Stimulated activated memory B cell treated with anti-CD40 and anti-IgM and Interleukin-4, amounts not matched to agents 10 μg/mL and 1 μg/mL and 100 μg/mL, for 72 hours (primary cell): ENCODE data around the gene WNT7B.
A peak's percentile ranks its signal among the peaks of the same experiment; 100 is the strongest.

Source experiments
- ATAC-seq: fragments of 150-1000 bp; cut with Tn5 transposase; 2 replicates; pipeline ENCODE4 v1.10.0; 2021
- H3K27ac Mint-ChIP-seq: one replicate; pipeline ENCODE4 v1.8.0; 2022; ENCODE audit warnings: mild to moderate bottlenecking, mixed read lengths
- H3K27me3 Mint-ChIP-seq: one replicate; pipeline ENCODE4 v1.8.0; 2022; ENCODE audit warnings: mixed read lengths
- H3K36me3 Mint-ChIP-seq: one replicate; pipeline ENCODE4 v1.8.0; 2022; ENCODE audit warnings: mixed read lengths
- H3K4me1 Mint-ChIP-seq: one replicate; pipeline ENCODE4 v1.8.0; 2022; ENCODE audit warnings: mixed read lengths
- H3K4me3 Mint-ChIP-seq: one replicate; pipeline ENCODE4 v1.8.0; 2022; ENCODE audit warnings: mild to moderate bottlenecking, moderate library complexity, mixed read lengths
- H3K9me3 Mint-ChIP-seq: one replicate; pipeline ENCODE4 v1.8.0; 2022; ENCODE audit warnings: mixed read lengths

WNT7B gene

DNA sequence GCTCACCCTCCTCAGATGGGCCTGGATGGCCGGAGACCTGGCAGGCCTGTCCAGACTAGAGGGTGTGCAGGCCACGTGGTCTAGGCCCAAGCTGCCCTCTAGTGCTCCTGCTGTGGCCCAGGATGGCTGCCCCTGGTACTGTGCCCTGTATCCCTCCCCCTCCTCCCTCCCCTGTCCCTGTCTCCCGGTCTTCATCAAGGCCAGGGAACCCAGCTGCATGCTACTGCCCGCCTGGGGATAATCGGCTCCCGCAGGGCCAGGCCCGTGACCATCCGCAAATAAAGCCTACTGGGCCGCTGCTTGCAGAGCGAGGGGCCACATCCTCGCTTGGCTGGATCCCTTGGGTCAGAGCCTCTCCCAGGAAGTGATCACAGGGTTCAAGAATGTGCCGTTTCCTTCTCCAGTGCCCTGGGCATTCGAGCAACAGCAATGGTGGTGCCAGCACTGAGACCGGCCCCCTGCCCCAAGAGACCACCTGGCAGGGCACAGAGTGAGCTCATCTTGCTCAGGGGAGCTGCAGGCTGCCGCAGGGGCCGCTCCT, 51.1 kb downstream of the WNT7B start:
- Mint-ChIP-seq H3K36me3 (no peaks in the 10 kb centered on the region), H3K27me3 (peaks cover 39% of the 10 kb centered on the region), H3K4me3 (no peak overlapping the region), H3K4me1 (no peaks in the 10 kb centered on the region), H3K27ac (no peak overlapping the region), H3K9me3 (peaks cover 5% of the 10 kb centered on the region)
- no peak for ATAC-seq

DNA sequence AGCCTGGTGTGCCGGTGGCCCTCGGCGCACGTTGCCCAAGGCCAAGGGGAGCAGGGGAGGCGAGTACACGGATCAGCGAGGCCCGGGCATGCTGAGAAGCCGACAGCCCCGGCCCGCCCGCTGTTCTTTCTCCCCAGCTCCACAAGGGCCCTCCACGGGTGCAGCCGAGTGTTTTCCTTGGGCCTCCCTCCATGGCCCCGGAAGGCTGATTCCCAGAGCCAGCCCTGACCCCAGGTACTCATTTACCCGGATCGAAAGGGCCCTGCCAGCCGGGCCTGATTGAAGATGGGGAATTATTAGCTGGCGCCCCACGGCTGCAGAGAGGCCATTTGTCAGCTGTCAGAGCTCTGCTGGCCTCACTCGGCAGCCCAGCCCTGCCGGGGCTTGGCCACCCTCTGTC, 53.1 kb downstream of the WNT7B start:
- Mint-ChIP-seq H3K27ac (no peak overlapping the region), H3K9me3 (no peaks in the 10 kb centered on the region), H3K4me1 (no peaks in the 10 kb centered on the region), H3K27me3 (peaks cover 30% of the 10 kb centered on the region), H3K36me3 (no peaks in the 10 kb centered on the region), H3K4me3 (no peak overlapping the region)
- no peak for ATAC-seq

DNA sequence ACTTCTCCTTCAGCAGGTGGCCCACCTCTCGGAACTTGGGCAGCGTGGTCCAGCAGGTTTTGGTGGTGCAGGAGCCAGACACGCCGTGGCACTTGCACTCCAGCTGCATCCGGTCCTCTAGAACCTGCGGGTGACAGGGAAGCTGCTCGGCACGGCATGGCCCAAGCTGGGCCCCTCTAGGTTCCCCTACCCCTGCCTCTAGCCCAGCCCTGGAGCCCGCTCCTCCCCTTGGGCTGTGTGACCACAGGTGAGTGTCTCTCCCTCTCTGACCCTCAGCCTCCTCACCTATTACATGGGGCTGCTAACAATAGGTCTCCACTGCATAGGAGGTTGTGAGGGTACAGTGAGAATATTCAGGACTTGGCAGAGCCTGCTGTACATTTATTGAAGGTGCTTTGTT, 53.8 kb downstream of the WNT7B start:
- ATAC-seq, result no peak
- Mint-ChIP-seq H3K36me3 (no peaks in the 10 kb centered on the region), H3K4me3 (no peak overlapping the region), H3K4me1 (no peaks in the 10 kb centered on the region), H3K27ac (no peak overlapping the region), H3K27me3 (peaks cover 27% of the 10 kb centered on the region), H3K9me3 (no peaks in the 10 kb centered on the region)

DNA sequence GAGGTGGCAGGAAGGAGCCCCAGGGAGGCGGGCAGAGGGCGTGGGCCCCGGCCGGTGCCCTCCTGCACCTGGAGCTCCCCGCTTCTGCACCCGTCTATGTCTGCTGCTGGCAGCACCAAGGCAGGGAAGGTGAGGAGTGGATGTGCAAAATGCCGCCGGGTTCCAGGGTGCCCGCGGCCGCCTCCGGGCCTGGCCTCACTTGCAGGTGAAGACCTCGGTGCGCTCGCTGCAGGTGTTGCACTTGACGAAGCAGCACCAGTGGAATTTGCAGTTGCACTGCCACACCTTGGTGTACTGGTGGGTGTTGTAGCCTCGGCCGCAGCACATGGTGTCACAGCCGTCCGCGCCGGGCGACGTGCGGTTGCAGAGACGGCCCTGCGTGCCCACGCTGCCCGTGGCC, 54.3 kb downstream of the WNT7B start:
- no peaks in the 10 kb centered on the region for H3K36me3 Mint-ChIP-seq
- ATAC-seq, result no peak

GRCh38 chr22:45922256-45922655, 54.7 kb downstream of the WNT7B start:
- peaks cover 36% of the 10 kb centered on the region for H3K27me3 Mint-ChIP-seq
- no peaks in the 10 kb centered on the region for H3K4me1 Mint-ChIP-seq
- H3K36me3 Mint-ChIP-seq, result no peaks in the 10 kb centered on the region
- ATAC-seq, result no peak
- H3K27ac Mint-ChIP-seq, result no peak overlapping the region
- no peaks in the 10 kb centered on the region for H3K9me3 Mint-ChIP-seq
- H3K4me3 Mint-ChIP-seq, result no peak overlapping the region

More for the DNA sequence above, 54.3 kb downstream of the WNT7B start:
- Mint-ChIP-seq H3K4me1 (no peaks in the 10 kb centered on the region), H3K27ac (no peak overlapping the region), H3K27me3 (peaks cover 32% of the 10 kb centered on the region), H3K9me3 (no peaks in the 10 kb centered on the region), H3K4me3 (no peak overlapping the region)

DNA sequence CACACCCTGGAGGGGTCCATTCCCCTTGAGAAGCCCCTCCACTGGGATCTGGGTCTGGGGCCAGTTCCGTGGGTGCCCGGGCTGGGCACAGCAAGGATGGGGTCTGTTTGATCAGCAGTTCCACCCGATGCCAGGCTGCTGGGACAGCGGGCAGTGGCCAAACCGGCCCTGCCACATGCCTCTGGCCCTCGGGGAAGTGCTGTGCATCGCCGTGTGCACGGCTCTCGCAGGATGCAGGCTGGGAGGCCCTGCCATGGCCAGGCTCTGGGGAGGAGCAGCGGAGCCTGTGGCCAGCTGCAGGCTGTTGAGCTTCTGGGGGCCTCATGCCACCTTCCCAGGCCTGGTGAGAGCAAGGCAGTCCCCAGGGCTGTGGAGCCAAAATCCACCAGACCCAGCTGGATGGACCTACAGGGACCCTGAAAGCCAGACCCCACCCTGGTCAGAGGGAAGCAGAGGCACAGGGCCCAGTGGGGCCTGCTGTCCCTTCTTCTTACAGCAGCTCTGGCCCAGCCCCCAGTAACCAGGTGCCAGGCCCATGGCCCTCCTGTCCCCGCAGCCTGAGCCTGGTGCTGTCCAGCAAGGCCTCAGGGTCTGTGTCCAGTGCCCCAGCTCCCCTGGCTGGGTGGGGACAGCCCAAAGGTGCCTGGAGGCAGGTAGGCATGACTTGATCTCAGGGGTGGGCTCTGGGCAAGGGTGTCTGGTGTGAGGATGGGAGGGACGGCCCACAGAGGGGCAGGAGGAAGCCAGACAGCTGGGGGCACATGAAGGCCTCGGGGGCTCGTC, 57.3 kb downstream of the WNT7B start:
- H3K36me3 Mint-ChIP-seq, result no peaks in the 10 kb centered on the region
- H3K4me1 Mint-ChIP-seq, result no peaks in the 10 kb centered on the region
- no peak for ATAC-seq
- H3K27ac Mint-ChIP-seq, result no peak overlapping the region
- no peaks in the 10 kb centered on the region for H3K9me3 Mint-ChIP-seq
- H3K4me3 Mint-ChIP-seq, result no peak overlapping the region
- peaks cover 48% of the 10 kb centered on the region for H3K27me3 Mint-ChIP-seq

- ATAC-seq, result peak; percentile 2
- Mint-ChIP-seq H3K27ac (no peak overlapping the region), H3K36me3 (no peaks in the 10 kb centered on the region), H3K9me3 (peaks cover 8% of the 10 kb centered on the region), H3K4me3 (no peak overlapping the region), H3K4me1 (no peaks in the 10 kb centered on the region), H3K27me3 (peaks cover 48% of the 10 kb centered on the region)
Observed at GRCh38 chr22:45918459-45919370, 58.2 kb downstream of the WNT7B start.

DNA sequence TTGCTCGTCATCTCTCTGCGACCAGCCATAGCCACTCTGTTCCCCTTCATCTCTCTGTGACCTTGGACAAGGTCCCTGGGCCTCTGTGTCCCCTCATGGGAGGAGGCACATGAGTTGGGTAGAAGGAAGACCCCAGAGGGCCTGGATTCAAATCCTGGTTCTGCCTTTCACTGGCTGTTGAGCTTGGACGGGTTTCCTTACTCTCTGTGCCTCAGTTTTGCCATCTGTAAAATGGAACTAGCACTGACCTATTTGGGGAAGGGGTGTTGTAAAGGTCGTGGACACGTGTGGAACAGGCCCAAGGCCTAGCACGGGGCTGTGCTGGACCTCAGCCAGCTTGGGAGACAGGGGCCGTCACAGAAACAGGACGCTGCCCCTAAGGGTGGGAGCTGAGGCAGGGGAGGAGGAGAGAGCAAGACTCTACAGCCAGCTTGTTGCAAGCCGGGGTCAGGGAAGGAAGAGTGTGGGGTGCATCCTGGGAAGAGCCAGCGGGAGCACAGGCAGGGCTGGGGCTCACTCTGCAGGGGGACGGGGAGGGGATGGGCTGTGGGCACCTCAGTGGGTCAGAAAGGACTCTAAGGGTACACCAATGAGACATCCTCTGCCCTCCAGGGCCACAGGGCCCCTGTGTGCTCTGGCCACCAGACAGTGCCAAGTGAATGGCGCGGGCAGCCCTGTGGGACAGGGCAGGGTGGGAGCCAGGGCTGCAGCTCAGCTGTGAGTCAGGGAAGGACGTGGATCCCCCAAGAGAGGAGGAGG, 59.1 kb downstream of the WNT7B start:
- Mint-ChIP-seq H3K9me3 (peaks cover 8% of the 10 kb centered on the region), H3K27ac (no peak overlapping the region), H3K4me3 (no peak overlapping the region), H3K36me3 (no peaks in the 10 kb centered on the region), H3K27me3 (peaks cover 55% of the 10 kb centered on the region), H3K4me1 (no peaks in the 10 kb centered on the region)
- ATAC-seq, result no peak

DNA sequence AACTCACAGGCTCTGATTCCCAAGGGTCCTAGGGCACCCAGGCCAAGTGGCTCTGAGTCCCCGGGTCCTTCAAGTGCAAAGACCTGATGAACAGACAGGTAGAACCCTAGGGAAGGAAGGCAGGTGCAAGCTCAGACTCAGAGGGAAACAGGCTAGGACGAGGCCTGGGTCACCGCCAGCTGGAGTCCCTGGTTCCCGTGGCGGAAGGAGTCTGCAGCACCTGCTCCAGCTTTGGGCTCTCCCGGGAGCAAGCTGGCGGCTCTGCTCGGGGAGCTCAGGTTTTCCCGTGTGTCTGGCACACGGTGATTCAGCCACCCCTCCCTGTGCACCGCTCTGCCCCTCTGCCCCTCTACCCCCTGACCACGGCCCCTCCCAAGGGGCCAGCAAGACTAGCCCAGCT, 59.8 kb downstream of the WNT7B start:
- no peak for ATAC-seq
- Mint-ChIP-seq H3K27ac (no peak overlapping the region), H3K36me3 (no peaks in the 10 kb centered on the region), H3K4me1 (peaks cover 3% of the 10 kb centered on the region), H3K4me3 (no peak overlapping the region), H3K9me3 (peaks cover 8% of the 10 kb centered on the region), H3K27me3 (peaks cover 62% of the 10 kb centered on the region)

DNA sequence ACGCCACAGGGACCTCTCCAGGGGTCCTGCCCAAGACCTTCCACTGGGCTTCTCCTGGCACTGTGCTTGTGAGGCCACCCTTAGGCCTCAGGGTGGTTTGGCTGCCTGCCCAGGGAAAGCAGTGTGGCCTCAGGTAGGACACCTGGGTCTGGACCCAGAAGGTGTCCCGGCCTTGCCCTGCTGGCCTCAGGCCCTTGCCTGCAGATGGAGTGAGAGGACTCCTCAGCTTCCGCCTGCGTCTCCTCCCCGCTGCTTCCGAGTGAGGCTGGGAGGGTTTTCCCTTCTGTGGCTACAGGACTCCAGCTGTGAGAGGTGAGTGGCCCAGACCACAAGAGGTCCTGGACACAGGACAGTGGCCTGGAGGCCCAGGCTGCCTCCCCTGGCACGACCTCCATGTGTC, 60.4 kb downstream of the WNT7B start:
- peaks cover 68% of the 10 kb centered on the region for H3K27me3 Mint-ChIP-seq
- no peak overlapping the region for H3K4me3 Mint-ChIP-seq
- H3K4me1 Mint-ChIP-seq, result peaks cover 7% of the 10 kb centered on the region
- no peak overlapping the region for H3K27ac Mint-ChIP-seq
- no peaks in the 10 kb centered on the region for H3K36me3 Mint-ChIP-seq
- no peak for ATAC-seq
- peaks cover 8% of the 10 kb centered on the region for H3K9me3 Mint-ChIP-seq

- H3K4me1 Mint-ChIP-seq, result peaks cover 7% of the 10 kb centered on the region
- no peak overlapping the region for H3K27ac Mint-ChIP-seq
- peaks cover 8% of the 10 kb centered on the region for H3K9me3 Mint-ChIP-seq
- no peak for ATAC-seq
- no peaks in the 10 kb centered on the region for H3K36me3 Mint-ChIP-seq
- no peak overlapping the region for H3K4me3 Mint-ChIP-seq
- peaks cover 72% of the 10 kb centered on the region for H3K27me3 Mint-ChIP-seq
Observed at GRCh38 chr22:45915841-45916240, 61.1 kb downstream of the WNT7B start.

DNA sequence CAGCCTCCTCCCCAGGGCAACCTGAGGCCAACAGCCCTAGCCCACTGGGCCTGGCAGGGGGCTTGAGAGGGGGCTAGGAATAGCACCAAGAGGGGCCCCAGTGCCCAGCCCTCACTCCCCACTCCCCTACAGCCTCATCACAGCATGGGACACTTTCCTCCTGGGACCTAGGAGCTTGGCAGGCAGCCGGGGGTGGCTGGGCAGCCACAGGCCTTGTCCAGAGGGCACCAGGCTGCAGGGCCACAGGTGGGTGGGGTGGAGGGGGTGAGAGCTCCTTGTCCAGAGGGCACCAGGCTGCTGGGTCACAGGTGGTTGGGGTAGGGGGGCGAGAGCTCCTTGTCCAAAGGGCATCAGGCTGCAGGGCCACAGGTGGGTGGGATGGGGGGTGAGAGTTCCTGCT, 61.8 kb downstream of the WNT7B start:
- no peak overlapping the region for H3K4me3 Mint-ChIP-seq
- H3K4me1 Mint-ChIP-seq, result peaks cover 7% of the 10 kb centered on the region
- H3K27me3 Mint-ChIP-seq, result peaks cover 72% of the 10 kb centered on the region
- no peaks in the 10 kb centered on the region for H3K36me3 Mint-ChIP-seq
- H3K9me3 Mint-ChIP-seq, result peaks cover 8% of the 10 kb centered on the region
- H3K27ac Mint-ChIP-seq, result no peak overlapping the region
- no peak for ATAC-seq

- no peaks in the 10 kb centered on the region for H3K36me3 Mint-ChIP-seq
- no peak overlapping the region for H3K4me3 Mint-ChIP-seq
- no peak overlapping the region for H3K27ac Mint-ChIP-seq
- H3K4me1 Mint-ChIP-seq, result peaks cover 7% of the 10 kb centered on the region
- H3K27me3 Mint-ChIP-seq, result peaks cover 72% of the 10 kb centered on the region
- peaks cover 8% of the 10 kb centered on the region for H3K9me3 Mint-ChIP-seq
- no peak for ATAC-seq
Observed at GRCh38 chr22:45914309-45914708, 62.7 kb downstream of the WNT7B start.

- H3K4me3 Mint-ChIP-seq, result no peak overlapping the region
- H3K36me3 Mint-ChIP-seq, result no peaks in the 10 kb centered on the region
- peaks cover 8% of the 10 kb centered on the region for H3K9me3 Mint-ChIP-seq
- no peak overlapping the region for H3K27ac Mint-ChIP-seq
- peaks cover 68% of the 10 kb centered on the region for H3K27me3 Mint-ChIP-seq
- peaks cover 7% of the 10 kb centered on the region for H3K4me1 Mint-ChIP-seq
- ATAC-seq, result no peak
Observed at GRCh38 chr22:45912910-45913309, 64.1 kb downstream of the WNT7B start.
